IMR-90 (cell line): ENCODE results near the gene CFAP61.

Experiments used
- BHLHE40 ChIP-seq: fragments of 150-350 bp; IDR thresholded peaks from 2 replicates; pipeline ENCODE4 v1.6.1; 2016; ENCODE audit warnings: mild to moderate bottlenecking, low read depth, low read length
- CTCF ChIP-seq: conservative IDR thresholded peaks from 2 replicates; pipeline ENCODE4 v1.5.1; 2012; ENCODE audit warnings: mild to moderate bottlenecking, low read depth, low read length, improper control_type of control experiment
- FOS ChIP-seq: fragments of 150-350 bp; IDR thresholded peaks from 2 replicates; pipeline ENCODE4 v1.6.1; 2016; ENCODE audit warnings: low read depth, low read length
- POLR2A ChIP-seq: IDR thresholded peaks from 2 replicates; pipeline ENCODE4 v1.6.1; 2012; ENCODE audit warnings: mild to moderate bottlenecking, low read depth, low read length
- RAD21 ChIP-seq: IDR thresholded peaks from 2 replicates; pipeline ENCODE4 v1.6.1; 2012; ENCODE audit warnings: low read length, improper control_type of control experiment
- SMC3 ChIP-seq: fragments of 150-350 bp; IDR thresholded peaks from 2 replicates; pipeline ENCODE4 v1.6.1; 2016; ENCODE audit warnings: low read depth, mild to moderate bottlenecking, antibody characterized with exemption, low read length, moderate library complexity

DNA sequence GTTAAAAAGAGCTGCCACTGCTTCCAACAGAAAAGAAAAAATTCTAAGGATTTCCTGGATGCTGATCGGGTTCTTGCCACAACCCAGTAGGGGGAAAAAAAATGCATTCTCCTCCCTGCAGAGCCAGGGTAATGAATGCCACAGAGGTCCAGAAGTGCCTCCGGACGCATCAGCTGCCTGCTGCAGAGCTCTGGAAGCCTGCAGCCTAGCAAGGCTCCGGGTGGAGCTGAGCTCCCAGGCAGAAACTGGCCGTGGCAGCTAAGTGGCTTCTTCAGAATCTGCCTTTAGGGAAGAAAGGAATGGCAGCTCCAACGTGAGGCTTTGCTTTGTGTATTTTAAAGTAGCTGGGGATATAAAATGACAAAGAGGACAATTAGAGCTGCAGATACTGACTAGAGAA is 155.0 kb downstream of the CFAP61 start:
- TF ChIP-seq FOS (no peak), CTCF (no peak), POLR2A (no peak), SMC3 (no peak), BHLHE40 (no peak), RAD21 (no peak)
